Osteocyte (in vitro differentiated cells): Measurements from ENCODE around the gene CDC40. TPM values are rescaled to one million over a fixed set of nuclear protein-coding genes. Genes with fewer than 3 reads are reported as not detected.

Experiments used
- DNase-seq: peaks from one replicate; pipeline ENCODE4 v3.0.0; 2021; ENCODE audit warnings: mixed read lengths; ENCODE audit not compliant: unreplicated experiment; ENCODE audit errors: extremely low spot score
- H3K27ac Mint-ChIP-seq: one replicate; pipeline ENCODE4 v1.8.0; 2021; ENCODE audit warnings: mild to moderate bottlenecking, mixed read lengths; ENCODE audit not compliant: unreplicated experiment
- H3K27me3 Mint-ChIP-seq: one replicate; pipeline ENCODE4 v1.8.0; 2021; ENCODE audit warnings: mixed read lengths; ENCODE audit not compliant: unreplicated experiment
- H3K36me3 Mint-ChIP-seq: one replicate; pipeline ENCODE4 v1.8.0; 2021; ENCODE audit warnings: mixed read lengths; ENCODE audit not compliant: unreplicated experiment
- H3K4me1 Mint-ChIP-seq: one replicate; pipeline ENCODE4 v1.8.0; 2021; ENCODE audit warnings: mixed read lengths; ENCODE audit not compliant: unreplicated experiment
- H3K4me3 Mint-ChIP-seq: one replicate; pipeline ENCODE4 v1.8.0; 2021; ENCODE audit warnings: mild to moderate bottlenecking, moderate library complexity, mixed read lengths; ENCODE audit not compliant: unreplicated experiment
- H3K9me3 Mint-ChIP-seq: one replicate; pipeline ENCODE4 v1.8.0; 2021; ENCODE audit warnings: mixed read lengths; ENCODE audit not compliant: unreplicated experiment
- total RNA-seq: library from RNA; stranded (reverse); gene quantifications from 2 replicates; pipeline ENCODE4 v1.2.1, GENCODE V29; 2021
- TF ChIP-seq, protein P1 (sequence below): fragments of 200-600 bp; sonication (generic); IDR thresholded peaks from 2 replicates; pipeline ENCODE4 v1.5.0; 2021; ENCODE audit warnings: antibody characterized with exemption, mild to moderate bottlenecking, moderate library complexity

CDC40 gene
- total RNA-seq, 1 donor from 2014 or later: 16.7 TPM

DNA sequence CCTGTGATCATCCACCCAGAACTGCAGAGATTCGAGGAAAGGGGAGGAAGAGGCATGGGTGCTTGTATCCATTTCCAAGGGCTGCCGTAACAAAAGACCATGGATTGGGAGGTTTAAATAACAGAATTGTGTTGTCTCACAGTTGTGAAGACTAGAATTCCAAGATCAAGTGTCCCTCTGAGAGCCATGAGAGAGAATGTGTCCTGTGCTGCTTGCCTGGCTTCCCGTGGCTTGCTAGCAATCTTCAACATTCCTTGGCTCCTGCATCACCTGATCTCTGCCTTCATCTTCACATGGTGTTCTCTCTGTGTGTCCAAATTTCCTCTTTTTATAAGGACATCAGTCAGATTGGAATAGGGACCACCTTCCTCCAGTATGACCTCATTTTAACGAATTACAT is 69.8 kb downstream of the CDC40 start:
- TF ChIP-seq, protein P1, sequence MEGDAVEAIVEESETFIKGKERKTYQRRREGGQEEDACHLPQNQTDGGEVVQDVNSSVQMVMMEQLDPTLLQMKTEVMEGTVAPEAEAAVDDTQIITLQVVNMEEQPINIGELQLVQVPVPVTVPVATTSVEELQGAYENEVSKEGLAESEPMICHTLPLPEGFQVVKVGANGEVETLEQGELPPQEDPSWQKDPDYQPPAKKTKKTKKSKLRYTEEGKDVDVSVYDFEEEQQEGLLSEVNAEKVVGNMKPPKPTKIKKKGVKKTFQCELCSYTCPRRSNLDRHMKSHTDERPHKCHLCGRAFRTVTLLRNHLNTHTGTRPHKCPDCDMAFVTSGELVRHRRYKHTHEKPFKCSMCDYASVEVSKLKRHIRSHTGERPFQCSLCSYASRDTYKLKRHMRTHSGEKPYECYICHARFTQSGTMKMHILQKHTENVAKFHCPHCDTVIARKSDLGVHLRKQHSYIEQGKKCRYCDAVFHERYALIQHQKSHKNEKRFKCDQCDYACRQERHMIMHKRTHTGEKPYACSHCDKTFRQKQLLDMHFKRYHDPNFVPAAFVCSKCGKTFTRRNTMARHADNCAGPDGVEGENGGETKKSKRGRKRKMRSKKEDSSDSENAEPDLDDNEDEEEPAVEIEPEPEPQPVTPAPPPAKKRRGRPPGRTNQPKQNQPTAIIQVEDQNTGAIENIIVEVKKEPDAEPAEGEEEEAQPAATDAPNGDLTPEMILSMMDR: no peak
- Mint-ChIP-seq H3K4me1 (no peaks in the 10 kb centered on the region), H3K36me3 (no peaks in the 10 kb centered on the region), H3K27me3 (no peaks in the 10 kb centered on the region), H3K9me3 (no peaks in the 10 kb centered on the region), H3K27ac (no peak overlapping the region), H3K4me3 (no peak overlapping the region)
- DNase-seq: no peak

DNA sequence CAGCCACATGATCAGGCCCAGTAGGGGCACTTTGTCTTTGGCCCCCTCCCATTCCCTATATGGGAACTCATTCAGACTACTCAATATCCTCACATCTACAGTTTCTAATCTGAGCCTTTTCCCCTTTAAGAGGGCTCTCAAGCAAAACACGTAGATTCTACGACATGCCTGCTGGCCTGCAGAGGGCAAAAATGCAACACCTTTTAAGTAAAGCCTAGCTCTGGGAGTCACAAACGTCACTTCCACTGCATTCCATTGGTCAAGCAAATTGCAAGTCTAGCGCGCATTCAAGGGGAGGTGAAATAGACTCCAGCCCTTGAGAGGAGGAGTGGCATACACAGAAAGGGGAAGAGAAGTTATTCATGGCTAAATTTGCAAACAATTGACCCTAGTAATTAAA is 70.6 kb downstream of the CDC40 start:
- TF ChIP-seq, protein P1: no peak
- Mint-ChIP-seq H3K27me3 (peaks cover 2% of the 10 kb centered on the region), H3K4me3 (no peak overlapping the region), H3K36me3 (no peaks in the 10 kb centered on the region), H3K4me1 (no peaks in the 10 kb centered on the region), H3K27ac (no peak overlapping the region), H3K9me3 (no peaks in the 10 kb centered on the region)
- no peak for DNase-seq

DNA sequence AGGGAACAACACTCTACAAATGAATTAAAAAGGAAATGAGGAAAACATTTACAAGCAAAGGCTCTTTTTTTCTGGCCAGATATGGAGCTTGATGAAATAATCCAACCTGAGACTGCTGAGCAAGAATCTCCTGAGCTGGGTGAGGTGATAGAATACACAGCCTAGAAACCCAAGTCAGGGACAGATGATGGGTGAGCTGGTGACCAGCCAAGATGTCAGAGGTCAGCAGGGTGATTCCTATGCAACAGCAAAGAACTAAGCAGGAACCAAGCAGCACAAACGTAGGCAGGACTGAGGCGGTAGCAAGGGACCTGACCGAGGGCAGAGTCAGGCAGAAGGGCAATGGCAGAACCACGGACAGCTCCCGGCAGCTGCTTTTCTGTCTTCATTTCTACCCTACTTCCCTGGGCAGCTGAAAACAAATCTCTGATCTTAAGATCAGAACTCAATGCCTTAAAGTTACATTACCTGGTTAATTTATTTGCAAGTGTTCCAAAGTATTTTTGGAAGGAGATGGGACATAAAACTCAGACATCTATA is 75.1 kb downstream of the CDC40 start:
- Mint-ChIP-seq H3K27me3 (peaks cover 2% of the 10 kb centered on the region), H3K9me3 (peaks cover 1% of the 10 kb centered on the region), H3K4me1 (no peaks in the 10 kb centered on the region), H3K27ac (no peak overlapping the region), H3K4me3 (no peak overlapping the region), H3K36me3 (no peaks in the 10 kb centered on the region)
- TF ChIP-seq, protein P1: no peak
- DNase-seq: no peak

DNA sequence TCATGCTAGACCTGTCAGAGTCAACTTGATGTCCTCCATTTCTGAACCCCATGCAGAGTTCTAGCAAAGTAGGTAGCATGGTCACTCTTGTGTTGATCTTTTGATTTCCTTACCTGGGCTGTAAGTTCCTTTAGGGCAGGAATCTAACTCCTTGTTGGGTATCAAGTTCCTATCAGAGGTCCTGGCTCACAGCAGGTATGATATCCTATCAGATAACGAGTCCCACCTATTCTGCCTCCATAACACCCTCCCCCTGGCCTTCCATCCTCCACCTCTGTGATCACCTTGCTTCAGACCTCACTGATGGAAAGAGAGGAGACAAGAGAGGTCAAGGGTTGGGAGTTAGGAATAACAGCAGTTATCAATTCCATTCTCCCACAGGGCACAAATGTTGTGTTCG is 76.1 kb downstream of the CDC40 start:
- TF ChIP-seq, protein P1: no peak
- Mint-ChIP-seq H3K9me3 (peaks cover 4% of the 10 kb centered on the region), H3K36me3 (no peaks in the 10 kb centered on the region), H3K4me1 (no peaks in the 10 kb centered on the region), H3K4me3 (no peak overlapping the region), H3K27me3 (peaks cover 4% of the 10 kb centered on the region), H3K27ac (no peak overlapping the region)
- no peak for DNase-seq

DNA sequence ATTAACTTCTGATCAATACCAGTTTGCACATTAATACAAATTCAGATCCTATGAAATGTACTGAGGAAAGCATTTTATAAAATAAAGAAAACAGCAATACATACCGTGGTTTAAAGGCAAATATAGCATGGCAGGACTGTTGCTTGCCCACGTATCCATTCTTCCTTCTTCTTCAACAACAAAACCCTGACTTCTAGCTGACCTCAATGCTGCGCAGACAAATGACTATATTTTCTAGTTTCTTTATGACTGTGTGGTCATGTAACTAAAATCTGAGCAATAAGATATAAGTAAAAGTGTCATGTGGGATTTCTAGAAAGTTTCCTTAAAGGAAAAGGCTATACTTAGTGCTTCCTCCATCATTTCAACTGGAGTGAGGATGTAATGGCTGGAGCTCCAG is 85.0 kb downstream of the CDC40 start:
- TF ChIP-seq, protein P1: no peak
- Mint-ChIP-seq H3K9me3 (peaks cover 5% of the 10 kb centered on the region), H3K4me1 (no peaks in the 10 kb centered on the region), H3K27ac (no peak overlapping the region), H3K36me3 (no peaks in the 10 kb centered on the region), H3K27me3 (peaks cover 6% of the 10 kb centered on the region), H3K4me3 (no peak overlapping the region)
- no peak for DNase-seq
